SU-DHL-6 (cell line): ENCODE data around the gene ANKRD44.

Source experiments
- H2AFZ ChIP-seq: fragments of 200-600 bp; sonication (generic); 2 replicates; pipeline ENCODE4 v1.6.1; 2014; ENCODE audit warnings: low read depth, mild to moderate bottlenecking, moderate library complexity, mixed read lengths, antibody characterized with exemption, low read length; ENCODE audit not compliant: severe bottlenecking
- H3F3A ChIP-seq: fragments of 200-600 bp; shearing (Covaris generic); 2 replicates; pipeline ENCODE4 v1.6.0; 2016; ENCODE audit warnings: antibody characterized with exemption, mild to moderate bottlenecking; ENCODE audit not compliant: insufficient read depth
- H3K27ac ChIP-seq: fragments of 200-600 bp; sonication (generic); 2 replicates; pipeline ENCODE4 v1.5.1; 2016; ENCODE audit warnings: low read depth, mild to moderate bottlenecking, low read length, moderate library complexity, mixed read lengths
- H3K27me3 ChIP-seq: fragments of 200-600 bp; sonication (generic), shearing (Covaris generic); 2 replicates; pipeline ENCODE4 v1.6.0; 2014; ENCODE audit warnings: mild to moderate bottlenecking, low read length
- H3K36me3 ChIP-seq: fragments of 200-600 bp; sonication (generic); 2 replicates; pipeline ENCODE4 v1.6.1; 2014; ENCODE audit warnings: mild to moderate bottlenecking, low read length, mixed read lengths
- H3K4me2 ChIP-seq: fragments of 300-600, 200-600 bp; shearing (Covaris generic), sonication (generic); 2 replicates; pipeline ENCODE4 v1.6.0; 2014; ENCODE audit warnings: low read length, low read depth, mild to moderate bottlenecking; ENCODE audit not compliant: poor library complexity, severe bottlenecking
- H3K4me3 ChIP-seq: fragments of 200-600 bp; sonication (generic); 2 replicates; pipeline ENCODE4 v1.5.1; 2014; ENCODE audit warnings: antibody characterized with exemption, low read length, mild to moderate bottlenecking, mixed read lengths; ENCODE audit not compliant: insufficient read depth, poor library complexity, severe bottlenecking
- H3K79me2 ChIP-seq: fragments of 200-600 bp; sonication (generic); 2 replicates; pipeline ENCODE4 v1.6.1; 2014; ENCODE audit warnings: mild to moderate bottlenecking, low read length, moderate library complexity; ENCODE audit not compliant: insufficient read depth
- H3K9ac ChIP-seq: fragments of 200-600 bp; sonication (generic); 2 replicates; pipeline ENCODE4 v1.7.0; 2014; ENCODE audit warnings: mild to moderate bottlenecking, low read length
- H3K9me2 ChIP-seq: fragments of 200-600 bp; sonication (generic); replicated peaks from 2 replicates; pipeline ENCODE4 v1.6.1; 2014; ENCODE audit warnings: low read length; ENCODE audit not compliant: insufficient read depth
- H3K9me3 ChIP-seq: fragments of 200-600 bp; sonication (generic); 2 replicates; pipeline ENCODE4 v1.6.1; 2014; ENCODE audit warnings: low read length, mixed read lengths; ENCODE audit not compliant: insufficient read depth
- H4K20me1 ChIP-seq: fragments of 200-600 bp; sonication (generic); 2 replicates; pipeline ENCODE4 v1.6.1; 2014; ENCODE audit warnings: low read depth, mild to moderate bottlenecking, antibody characterized with exemption, low read length, moderate library complexity, mixed read lengths
- EZH2phosphoT487 ChIP-seq: fragments of 200-600 bp; sonication (generic), shearing (Covaris generic); conservative IDR thresholded peaks from 2 replicates; pipeline ENCODE4 v1.6.1; 2018; ENCODE audit warnings: mild to moderate bottlenecking, antibody characterized with exemption, low read length, moderate library complexity, mixed read lengths
- TF ChIP-seq, protein P1 (sequence below): fragments of 200-600 bp; sonication (generic); IDR thresholded peaks from one replicate; pipeline ENCODE4 v1.5.1; 2017; ENCODE audit warnings: antibody characterized with exemption, mild to moderate bottlenecking, low read length, moderate library complexity; ENCODE audit not compliant: insufficient read depth, poor library complexity, severe bottlenecking

Gene ANKRD44

DNA sequence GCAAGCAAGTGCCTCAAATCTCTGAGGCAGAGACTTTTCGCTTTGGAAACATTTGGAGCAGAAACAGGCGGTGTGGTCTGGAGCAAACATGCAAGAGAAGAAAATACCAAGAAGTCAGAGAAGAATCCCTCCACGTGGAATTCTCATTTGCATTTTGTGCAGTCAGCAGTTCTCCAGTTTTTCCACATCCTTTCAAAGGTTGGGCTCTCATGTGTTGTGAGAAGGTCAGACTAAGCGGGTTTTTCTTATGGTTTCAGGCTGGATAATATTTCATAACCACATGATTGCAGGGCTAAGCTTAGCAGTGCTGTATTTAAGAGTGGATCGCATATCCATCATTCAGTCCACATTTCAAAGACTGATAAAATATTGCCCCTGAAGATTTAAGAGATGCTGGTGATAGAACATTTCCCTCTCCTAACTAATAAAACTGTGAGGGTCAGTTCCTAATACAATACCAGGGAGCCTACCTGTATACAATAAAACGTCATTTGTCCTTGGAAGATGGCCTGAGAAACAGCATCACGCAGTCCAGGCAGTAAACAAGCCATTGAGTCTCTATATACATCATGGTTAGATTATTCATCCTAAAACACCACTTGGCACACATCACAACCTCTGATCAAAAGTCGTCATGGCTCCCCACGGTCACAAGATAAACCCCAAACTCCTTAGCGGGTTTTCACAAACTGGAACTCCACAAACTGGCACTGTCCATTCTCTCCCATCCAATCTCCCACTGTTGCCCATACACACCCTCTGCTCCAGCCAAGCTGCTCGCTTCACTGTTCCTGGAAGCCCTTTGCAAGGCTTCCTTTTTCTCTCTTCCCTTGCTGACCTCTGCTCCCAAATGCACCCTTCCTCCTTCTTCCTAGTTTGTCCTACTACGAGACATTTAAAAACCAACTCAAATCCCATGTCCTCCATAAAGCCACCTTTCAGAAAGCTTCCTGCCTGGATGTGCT, 31.5 kb downstream of the ANKRD44 start:
- no peak overlapping the region for H3K4me2 ChIP-seq
- H2AFZ ChIP-seq: no peak overlapping the region
- TF ChIP-seq, protein P1, sequence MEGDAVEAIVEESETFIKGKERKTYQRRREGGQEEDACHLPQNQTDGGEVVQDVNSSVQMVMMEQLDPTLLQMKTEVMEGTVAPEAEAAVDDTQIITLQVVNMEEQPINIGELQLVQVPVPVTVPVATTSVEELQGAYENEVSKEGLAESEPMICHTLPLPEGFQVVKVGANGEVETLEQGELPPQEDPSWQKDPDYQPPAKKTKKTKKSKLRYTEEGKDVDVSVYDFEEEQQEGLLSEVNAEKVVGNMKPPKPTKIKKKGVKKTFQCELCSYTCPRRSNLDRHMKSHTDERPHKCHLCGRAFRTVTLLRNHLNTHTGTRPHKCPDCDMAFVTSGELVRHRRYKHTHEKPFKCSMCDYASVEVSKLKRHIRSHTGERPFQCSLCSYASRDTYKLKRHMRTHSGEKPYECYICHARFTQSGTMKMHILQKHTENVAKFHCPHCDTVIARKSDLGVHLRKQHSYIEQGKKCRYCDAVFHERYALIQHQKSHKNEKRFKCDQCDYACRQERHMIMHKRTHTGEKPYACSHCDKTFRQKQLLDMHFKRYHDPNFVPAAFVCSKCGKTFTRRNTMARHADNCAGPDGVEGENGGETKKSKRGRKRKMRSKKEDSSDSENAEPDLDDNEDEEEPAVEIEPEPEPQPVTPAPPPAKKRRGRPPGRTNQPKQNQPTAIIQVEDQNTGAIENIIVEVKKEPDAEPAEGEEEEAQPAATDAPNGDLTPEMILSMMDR: no peak
- no peak for TF ChIP-seq EZH2phosphoT487
- H3K9me2 ChIP-seq: no peaks in the 10 kb centered on the region
- peaks cover 87% of the 10 kb centered on the region for H3K79me2 ChIP-seq
- no peaks in the 10 kb centered on the region for H3K9me3 ChIP-seq
- no peaks in the 10 kb centered on the region for H3F3A ChIP-seq
- H3K36me3 ChIP-seq: no peaks in the 10 kb centered on the region
- H3K9ac ChIP-seq: no peak overlapping the region
- H3K27ac ChIP-seq: no peak overlapping the region
- no peak overlapping the region for H3K4me3 ChIP-seq
- no peaks in the 10 kb centered on the region for H3K27me3 ChIP-seq
- H4K20me1 ChIP-seq: peaks cover 9% of the 10 kb centered on the region

DNA sequence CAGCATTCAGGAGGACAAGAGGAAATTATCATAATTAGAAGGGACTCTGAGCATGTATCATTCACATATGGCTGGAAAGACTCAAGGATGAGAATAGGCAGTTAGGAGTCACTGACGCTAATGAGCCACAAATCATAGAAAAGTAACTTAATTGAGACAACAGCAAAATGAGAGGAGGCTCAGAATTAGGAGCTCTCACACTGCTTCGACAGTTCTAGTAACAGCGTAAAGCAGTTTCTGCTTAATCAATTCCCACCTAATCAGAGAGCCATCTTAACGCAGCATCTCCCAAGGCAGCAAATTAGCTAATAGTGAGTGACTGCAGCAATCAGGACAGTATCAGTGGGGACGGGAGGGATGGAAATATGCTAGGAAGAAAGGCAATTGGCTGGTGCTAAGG, 32.8 kb downstream of the ANKRD44 start:
- Histone ChIP-seq H3K4me2 (no peak overlapping the region), H3K9me2 (no peaks in the 10 kb centered on the region), H3K9me3 (no peaks in the 10 kb centered on the region), H3K4me3 (no peak overlapping the region), H3K27ac (no peak overlapping the region), H3K9ac (no peak overlapping the region), H3K36me3 (no peaks in the 10 kb centered on the region), H3F3A (no peaks in the 10 kb centered on the region), H3K79me2 (peaks cover 85% of the 10 kb centered on the region), H2AFZ (no peak overlapping the region), H3K27me3 (no peaks in the 10 kb centered on the region), H4K20me1 (peaks cover 8% of the 10 kb centered on the region)
- TF ChIP-seq, protein P1: no peak
- TF ChIP-seq EZH2phosphoT487: no peak

DNA sequence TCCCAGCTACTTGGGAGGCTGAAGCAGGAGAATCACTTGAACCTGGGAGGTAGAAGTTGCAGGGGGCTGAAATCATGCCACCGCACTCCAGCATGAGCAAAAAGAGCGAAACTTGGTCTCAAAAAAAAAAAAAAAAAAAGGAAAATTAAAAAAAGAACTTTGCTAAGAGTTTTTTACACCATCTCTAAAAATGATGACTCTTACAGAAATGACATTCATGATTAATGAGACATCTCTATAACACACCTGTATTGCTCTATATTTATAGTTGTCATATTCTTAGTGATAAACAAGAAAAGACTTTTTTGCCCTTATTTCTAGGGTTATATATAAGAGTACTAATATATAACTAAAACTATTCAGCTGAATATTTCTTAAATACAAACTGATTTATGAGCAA, 34.4 kb downstream of the ANKRD44 start:
- no peak overlapping the region for H2AFZ ChIP-seq
- no peaks in the 10 kb centered on the region for H3K27me3 ChIP-seq
- no peak for TF ChIP-seq EZH2phosphoT487
- TF ChIP-seq, protein P1: no peak
- H3K36me3 ChIP-seq: no peaks in the 10 kb centered on the region
- H3K27ac ChIP-seq: no peak overlapping the region
- no peaks in the 10 kb centered on the region for H3F3A ChIP-seq
- H3K9me2 ChIP-seq: no peaks in the 10 kb centered on the region
- no peak overlapping the region for H3K4me2 ChIP-seq
- no peak overlapping the region for H3K4me3 ChIP-seq
- 0 out of 2 replicates have a peak, but pooled peaks cover 6% of the 10 kb centered on the region for H4K20me1 ChIP-seq
- H3K9ac ChIP-seq: no peak overlapping the region
- peaks cover 83% of the 10 kb centered on the region for H3K79me2 ChIP-seq
- H3K9me3 ChIP-seq: no peaks in the 10 kb centered on the region
